ENCODE results near the gene UTP15.

The UTP15 gene

GRCh38 chr5:73523861-73524260, 41.7 kb upstream of the UTP15 start:
- TF ChIP-seq CTCF (conservative IDR thresholded peaks at IDR 0.05; ENCODE audit: low read length): no peak
- no peak for TF ChIP-seq EZH2phosphoT487 (IDR thresholded peaks at IDR 0.05; ENCODE audit: borderline replicate concordance)
- no peak overlapping the region for H3K9ac ChIP-seq (ENCODE audit: low read depth, low read length, poor library complexity, severe bottlenecking)
- no peaks in the 10 kb centered on the region for H3K79me2 ChIP-seq (ENCODE audit: insufficient read depth, low read length)
- H3K4me3 ChIP-seq (ENCODE audit: low read length, poor library complexity, severe bottlenecking): no peak overlapping the region
- no peaks in the 10 kb centered on the region for H3K4me1 ChIP-seq (ENCODE audit: insufficient read depth, low read length, poor library complexity, severe bottlenecking)
- no peaks in the 10 kb centered on the region for H3F3A ChIP-seq (ENCODE audit: low read depth)
- H2AFZ ChIP-seq (ENCODE audit: low read length): no peak overlapping the region
- no peaks in the 10 kb centered on the region for H3K9me3 ChIP-seq (ENCODE audit: insufficient read depth, low read depth, low read length)
- H4K20me1 ChIP-seq (ENCODE audit: insufficient read depth, low read length, poor library complexity, severe bottlenecking): no peaks in the 10 kb centered on the region
- H3K36me3 ChIP-seq (ENCODE audit: insufficient read depth, low read length): no peaks in the 10 kb centered on the region
- no peak overlapping the region for H3K4me2 ChIP-seq (ENCODE audit: low read depth, low read length, poor library complexity, severe bottlenecking)
- H3K27me3 ChIP-seq (ENCODE audit: insufficient read depth, low read length, poor library complexity, severe bottlenecking): no peaks in the 10 kb centered on the region
- H3K9me2 ChIP-seq (replicated peaks; ENCODE audit: low read depth, low read length): no peaks in the 10 kb centered on the region

GRCh38 chr5:73525606-73526203, 39.8 kb upstream of the UTP15 start:
- Histone ChIP-seq H3K27me3 (ENCODE audit: insufficient read depth, low read length, poor library complexity, severe bottlenecking) (no peaks in the 10 kb centered on the region), H3K4me2 (ENCODE audit: low read depth, low read length, poor library complexity, severe bottlenecking) (no peak overlapping the region), H3K9ac (ENCODE audit: low read depth, low read length, poor library complexity, severe bottlenecking) (no peak overlapping the region), H3F3A (ENCODE audit: low read depth) (no peaks in the 10 kb centered on the region), H2AFZ (ENCODE audit: low read length) (no peak overlapping the region), H3K9me3 (ENCODE audit: insufficient read depth, low read depth, low read length) (no peaks in the 10 kb centered on the region), H4K20me1 (ENCODE audit: insufficient read depth, low read length, poor library complexity, severe bottlenecking) (no peaks in the 10 kb centered on the region), H3K79me2 (ENCODE audit: insufficient read depth, low read length) (no peaks in the 10 kb centered on the region), H3K36me3 (ENCODE audit: insufficient read depth, low read length) (no peaks in the 10 kb centered on the region), H3K4me3 (ENCODE audit: low read length, poor library complexity, severe bottlenecking) (no peak overlapping the region), H3K4me1 (ENCODE audit: insufficient read depth, low read length, poor library complexity, severe bottlenecking) (no peaks in the 10 kb centered on the region), H3K9me2 (replicated peaks; ENCODE audit: low read depth, low read length) (no peaks in the 10 kb centered on the region)
- no peak for TF ChIP-seq CTCF (conservative IDR thresholded peaks at IDR 0.05; ENCODE audit: low read length)
- no peak for TF ChIP-seq EZH2phosphoT487 (IDR thresholded peaks at IDR 0.05; ENCODE audit: borderline replicate concordance)

GRCh38 chr5:73528248-73528647, 37.3 kb upstream of the UTP15 start:
- Histone ChIP-seq H3K4me1 (ENCODE audit: insufficient read depth, low read length, poor library complexity, severe bottlenecking) (no peaks in the 10 kb centered on the region), H3K9me2 (replicated peaks; ENCODE audit: low read depth, low read length) (no peaks in the 10 kb centered on the region), H2AFZ (ENCODE audit: low read length) (no peak overlapping the region), H3K79me2 (ENCODE audit: insufficient read depth, low read length) (no peaks in the 10 kb centered on the region), H3K4me2 (ENCODE audit: low read depth, low read length, poor library complexity, severe bottlenecking) (no peak overlapping the region), H3K9ac (ENCODE audit: low read depth, low read length, poor library complexity, severe bottlenecking) (no peak overlapping the region), H3K9me3 (ENCODE audit: insufficient read depth, low read depth, low read length) (no peaks in the 10 kb centered on the region), H3K4me3 (ENCODE audit: low read length, poor library complexity, severe bottlenecking) (no peak overlapping the region), H3F3A (ENCODE audit: low read depth) (no peaks in the 10 kb centered on the region), H4K20me1 (ENCODE audit: insufficient read depth, low read length, poor library complexity, severe bottlenecking) (no peaks in the 10 kb centered on the region), H3K36me3 (ENCODE audit: insufficient read depth, low read length) (no peaks in the 10 kb centered on the region), H3K27me3 (ENCODE audit: insufficient read depth, low read length, poor library complexity, severe bottlenecking) (no peaks in the 10 kb centered on the region)
- no peak for TF ChIP-seq EZH2phosphoT487 (IDR thresholded peaks at IDR 0.05; ENCODE audit: borderline replicate concordance)
- TF ChIP-seq CTCF (conservative IDR thresholded peaks at IDR 0.05; ENCODE audit: low read length): no peak

Data from Loucy (cell line).